Loucy (cell line): ENCODE measurements around the gene OR1F1.

Source experiments
- H2AFZ ChIP-seq: fragments of 200-600 bp; sonication (generic); 2 replicates; pipeline ENCODE4 v1.6.0; 2016; ENCODE audit warnings: antibody characterized with exemption, mild to moderate bottlenecking, low read length, moderate library complexity
- H3F3A ChIP-seq: fragments of 200-600 bp; 2 replicates; pipeline ENCODE4 v1.6.0; 2016; ENCODE audit warnings: antibody characterized with exemption, low read depth, mild to moderate bottlenecking
- H3K27me3 ChIP-seq: fragments of 200-600 bp; sonication (generic); 2 replicates; pipeline ENCODE4 v1.6.1; 2014; ENCODE audit warnings: low read length, mild to moderate bottlenecking; ENCODE audit not compliant: insufficient read depth, poor library complexity, severe bottlenecking
- H3K36me3 ChIP-seq: fragments of 200-600 bp; sonication (generic); 2 replicates; pipeline ENCODE4 v1.6.1; 2016; ENCODE audit warnings: low read length; ENCODE audit not compliant: insufficient read depth
- H3K4me1 ChIP-seq: fragments of 200-600 bp; sonication (generic); 2 replicates; pipeline ENCODE4 v1.5.1; 2014; ENCODE audit warnings: low read length, mild to moderate bottlenecking; ENCODE audit not compliant: insufficient read depth, poor library complexity, severe bottlenecking
- H3K4me2 ChIP-seq: fragments of 200-600 bp; sonication (generic); 2 replicates; pipeline ENCODE4 v1.6.0; 2014; ENCODE audit warnings: antibody characterized with exemption, low read length, low read depth, mild to moderate bottlenecking; ENCODE audit not compliant: poor library complexity, severe bottlenecking
- H3K4me3 ChIP-seq: fragments of 200-600 bp; sonication (generic); 2 replicates; pipeline ENCODE4 v1.5.1; 2014; ENCODE audit warnings: low read length, mild to moderate bottlenecking, mixed read lengths; ENCODE audit not compliant: poor library complexity, severe bottlenecking
- H3K79me2 ChIP-seq: fragments of 200-600 bp; sonication (generic); 2 replicates; pipeline ENCODE4 v1.6.1; 2014; ENCODE audit warnings: low read length; ENCODE audit not compliant: insufficient read depth
- H3K9ac ChIP-seq: fragments of 200-600 bp; sonication (generic); 2 replicates; pipeline ENCODE4 v1.6.0; 2014; ENCODE audit warnings: mild to moderate bottlenecking, low read depth, low read length, moderate library complexity; ENCODE audit not compliant: poor library complexity, severe bottlenecking
- H3K9me2 ChIP-seq: fragments of 200-600 bp; sonication (generic); replicated peaks from 2 replicates; pipeline ENCODE4 v1.6.1; 2016; ENCODE audit warnings: low read depth, low read length, mixed read lengths
- H3K9me3 ChIP-seq: fragments of 200-600 bp; sonication (generic); 2 replicates; pipeline ENCODE4 v1.6.1; 2014; ENCODE audit warnings: mild to moderate bottlenecking, antibody characterized with exemption, low read length, low read depth; ENCODE audit not compliant: insufficient read depth
- H4K20me1 ChIP-seq: fragments of 200-600 bp; sonication (generic); 2 replicates; pipeline ENCODE4 v1.6.0; 2014; ENCODE audit warnings: antibody characterized with exemption, low read length, mild to moderate bottlenecking; ENCODE audit not compliant: insufficient read depth, poor library complexity, severe bottlenecking
- EZH2phosphoT487 ChIP-seq: fragments of 200-600 bp; IDR thresholded peaks from 2 replicates; pipeline ENCODE4 v1.6.1; 2018; ENCODE audit warnings: antibody characterized with exemption, mild to moderate bottlenecking, moderate library complexity, borderline replicate concordance
- TF ChIP-seq, protein P1 (sequence below): fragments of 200-600 bp; sonication (generic); conservative IDR thresholded peaks from 2 replicates; pipeline ENCODE4 v1.5.1; 2014; ENCODE audit warnings: mild to moderate bottlenecking, antibody characterized with exemption, low read length

The OR1F1 gene

DNA sequence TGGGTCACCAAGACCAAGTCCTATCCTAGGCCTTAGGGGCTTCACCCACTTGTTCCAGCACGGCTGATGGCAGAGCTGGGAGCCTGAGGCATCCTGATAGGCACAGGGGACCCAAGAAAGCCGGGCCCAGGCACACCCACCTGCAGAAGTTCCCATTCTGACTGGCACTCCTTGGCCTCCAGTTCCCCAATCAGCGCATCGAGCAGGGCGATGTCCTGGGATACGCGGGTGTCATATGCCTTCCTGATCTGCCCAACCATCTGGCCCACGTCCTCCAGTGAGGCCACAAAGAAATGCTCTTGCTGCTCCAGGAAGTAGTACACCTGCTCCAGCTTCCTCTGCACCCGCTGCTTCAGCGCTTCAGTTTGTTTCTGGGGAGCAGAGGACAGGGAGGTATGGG lies 58.9 kb downstream of the OR1F1 start:
- H3K9me3 ChIP-seq: no peaks in the 10 kb centered on the region
- H2AFZ ChIP-seq: no peak overlapping the region
- H3F3A ChIP-seq: no peaks in the 10 kb centered on the region
- H3K4me3 ChIP-seq: no peak overlapping the region
- H3K79me2 ChIP-seq: no peaks in the 10 kb centered on the region
- no peaks in the 10 kb centered on the region for H3K4me1 ChIP-seq
- H3K9me2 ChIP-seq: no peaks in the 10 kb centered on the region
- no peak overlapping the region for H3K4me2 ChIP-seq
- H3K27me3 ChIP-seq: no peaks in the 10 kb centered on the region
- TF ChIP-seq EZH2phosphoT487: no peak
- TF ChIP-seq, protein P1, sequence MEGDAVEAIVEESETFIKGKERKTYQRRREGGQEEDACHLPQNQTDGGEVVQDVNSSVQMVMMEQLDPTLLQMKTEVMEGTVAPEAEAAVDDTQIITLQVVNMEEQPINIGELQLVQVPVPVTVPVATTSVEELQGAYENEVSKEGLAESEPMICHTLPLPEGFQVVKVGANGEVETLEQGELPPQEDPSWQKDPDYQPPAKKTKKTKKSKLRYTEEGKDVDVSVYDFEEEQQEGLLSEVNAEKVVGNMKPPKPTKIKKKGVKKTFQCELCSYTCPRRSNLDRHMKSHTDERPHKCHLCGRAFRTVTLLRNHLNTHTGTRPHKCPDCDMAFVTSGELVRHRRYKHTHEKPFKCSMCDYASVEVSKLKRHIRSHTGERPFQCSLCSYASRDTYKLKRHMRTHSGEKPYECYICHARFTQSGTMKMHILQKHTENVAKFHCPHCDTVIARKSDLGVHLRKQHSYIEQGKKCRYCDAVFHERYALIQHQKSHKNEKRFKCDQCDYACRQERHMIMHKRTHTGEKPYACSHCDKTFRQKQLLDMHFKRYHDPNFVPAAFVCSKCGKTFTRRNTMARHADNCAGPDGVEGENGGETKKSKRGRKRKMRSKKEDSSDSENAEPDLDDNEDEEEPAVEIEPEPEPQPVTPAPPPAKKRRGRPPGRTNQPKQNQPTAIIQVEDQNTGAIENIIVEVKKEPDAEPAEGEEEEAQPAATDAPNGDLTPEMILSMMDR: no peak
- no peaks in the 10 kb centered on the region for H3K36me3 ChIP-seq
- no peak overlapping the region for H3K9ac ChIP-seq
- H4K20me1 ChIP-seq: no peaks in the 10 kb centered on the region

DNA sequence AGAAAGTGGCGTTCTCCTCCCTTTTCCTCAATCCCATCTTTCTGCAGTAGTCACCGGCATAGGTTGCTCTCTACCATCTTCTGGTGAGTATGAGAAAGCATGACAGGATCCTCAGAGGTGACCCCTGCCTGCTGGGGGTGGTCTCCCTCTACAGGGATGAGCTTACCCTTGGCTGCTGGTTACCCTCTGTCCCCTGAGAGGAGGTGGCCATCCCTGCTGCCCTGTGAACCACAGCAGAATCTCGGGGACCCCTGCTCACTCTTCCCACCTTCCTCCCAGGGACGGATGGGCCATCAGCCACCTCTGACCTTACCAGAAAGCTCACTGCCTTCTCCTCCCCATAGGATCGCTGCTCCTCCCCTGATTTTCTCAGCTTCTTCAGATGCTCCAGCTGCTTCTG lies 60.6 kb downstream of the OR1F1 start:
- TF ChIP-seq EZH2phosphoT487: no peak
- TF ChIP-seq, protein P1: no peak
- Histone ChIP-seq H3K36me3 (no peaks in the 10 kb centered on the region), H3K9me3 (no peaks in the 10 kb centered on the region), H3K9me2 (no peaks in the 10 kb centered on the region), H3K79me2 (no peaks in the 10 kb centered on the region), H3F3A (no peaks in the 10 kb centered on the region), H3K27me3 (no peaks in the 10 kb centered on the region), H3K4me3 (no peak overlapping the region), H3K4me2 (no peak overlapping the region), H2AFZ (no peak overlapping the region), H3K4me1 (no peaks in the 10 kb centered on the region), H4K20me1 (no peaks in the 10 kb centered on the region), H3K9ac (no peak overlapping the region)

DNA sequence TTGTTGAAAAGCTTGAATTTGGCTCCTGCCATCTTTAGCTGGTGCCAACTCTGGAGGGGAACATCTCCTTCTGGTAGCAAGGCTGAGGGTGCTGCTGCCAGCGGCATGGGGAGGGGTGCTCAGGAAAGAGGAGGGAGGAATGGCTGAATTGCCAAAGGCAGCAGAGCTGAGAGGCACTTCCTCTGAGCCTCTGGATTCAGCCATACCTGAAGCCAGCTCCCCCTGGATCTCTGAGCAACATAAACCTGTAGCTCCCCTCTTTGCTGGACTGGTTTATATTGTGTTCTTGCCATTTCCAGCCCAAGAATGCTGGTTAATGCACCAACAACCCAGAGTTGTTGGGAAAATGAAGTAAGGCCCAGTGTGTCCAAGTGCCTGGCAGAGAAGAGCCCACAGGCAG lies 61.0 kb downstream of the OR1F1 start:
- Histone ChIP-seq H3K79me2 (no peaks in the 10 kb centered on the region), H3K9ac (no peak overlapping the region), H3K4me2 (no peak overlapping the region), H3K4me1 (no peaks in the 10 kb centered on the region), H4K20me1 (no peaks in the 10 kb centered on the region), H3K9me3 (no peaks in the 10 kb centered on the region), H3K4me3 (no peak overlapping the region), H3K36me3 (no peaks in the 10 kb centered on the region), H3F3A (no peaks in the 10 kb centered on the region), H3K9me2 (no peaks in the 10 kb centered on the region), H2AFZ (no peak overlapping the region), H3K27me3 (no peaks in the 10 kb centered on the region)
- TF ChIP-seq EZH2phosphoT487: no peak
- TF ChIP-seq, protein P1: no peak
